ENCODE results near the gene HCRTR1.

The HCRTR1 gene

DNA sequence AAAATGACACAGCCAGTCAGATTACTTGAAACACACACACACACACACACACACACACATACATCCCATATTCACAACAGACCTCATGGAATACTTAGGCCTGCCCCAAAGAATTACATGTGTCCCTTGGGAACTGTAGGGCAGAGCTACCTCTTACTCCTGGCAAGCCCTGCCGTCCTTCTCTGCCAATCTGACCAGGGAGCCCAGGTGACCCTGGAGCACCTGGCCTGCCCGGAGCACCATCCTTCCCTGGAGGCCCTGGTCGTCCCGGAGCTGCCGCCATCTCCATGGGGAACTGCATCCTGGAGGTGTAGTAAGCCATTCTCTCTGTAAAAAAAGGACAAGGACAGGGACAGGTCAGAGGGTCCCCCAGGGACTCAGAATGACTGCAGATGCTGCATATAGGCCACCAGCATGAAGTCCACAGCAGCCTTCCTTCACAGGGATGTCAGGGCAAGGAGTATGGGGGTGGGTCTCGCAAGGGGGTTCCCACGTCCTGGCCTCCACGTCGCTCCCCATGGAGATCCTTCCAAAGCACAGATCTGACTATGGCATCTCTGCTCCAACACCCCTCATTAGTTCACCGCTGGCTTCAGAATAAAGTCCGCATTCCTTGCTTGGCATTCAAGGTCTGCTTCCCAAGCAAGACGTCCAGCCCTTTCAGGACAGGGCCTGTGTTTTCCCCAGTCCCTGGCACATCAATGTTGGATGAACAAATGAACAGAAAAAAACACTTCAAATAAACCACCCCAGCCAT lies 36.4 kb downstream of the HCRTR1 start (continued):
- TF ChIP-seq ZNF621 (tag by site-specific recombination; IDR thresholded peaks at IDR 0.05) (no peak), ZNF157 (tag by site-specific recombination; IDR thresholded peaks at IDR 0.05) (no peak), ZNF654 (tag by site-specific recombination; IDR thresholded peaks at IDR 0.05; ENCODE audit: low read depth) (no peak), ZBTB17 (tag by site-specific recombination; IDR thresholded peaks at IDR 0.05) (no peak), ZNF514 (tag by site-specific recombination; IDR thresholded peaks at IDR 0.05) (no peak), ZNF175 (tag by site-specific recombination; IDR thresholded peaks at IDR 0.05) (no peak), GLIS1 (tag by site-specific recombination; IDR thresholded peaks at IDR 0.05) (no peak)

- CTCF ChIA-PET, result interaction anchor here (3.6 kb wide), 1 partner anchor 135 kb away, joined by 11 read pairs; no protein-coding TSS in a partner anchor
- TF ChIP-seq KLF1 (tag by site-specific recombination; IDR thresholded peaks at IDR 0.05), result no peak
- no peak for TF ChIP-seq IKZF3 (tag by site-specific recombination; IDR thresholded peaks at IDR 0.05)
- no peak for TF ChIP-seq ZNF169 (tag by site-specific recombination; IDR thresholded peaks at IDR 0.05)
- TF ChIP-seq ZXDB (tag by site-specific recombination; IDR thresholded peaks at IDR 0.05), result no peak
- no peak for TF ChIP-seq ZNF555 (tag by site-specific recombination; conservative IDR thresholded peaks at IDR 0.05)
- no peak for TF ChIP-seq BCL11B (tag by site-specific recombination; IDR thresholded peaks at IDR 0.05; ENCODE audit: low read depth)
- TF ChIP-seq ZBTB49 (tag by site-specific recombination; IDR thresholded peaks at IDR 0.05; ENCODE audit: low read depth), result no peak
- TF ChIP-seq ZNF707 (tag by site-specific recombination; IDR thresholded peaks at IDR 0.05), result no peak
- no peak for TF ChIP-seq SP3 (tag by site-specific recombination; IDR thresholded peaks at IDR 0.05)
- TF ChIP-seq ZSCAN5A (tag by site-specific recombination; IDR thresholded peaks at IDR 0.05), result no peak
- TF ChIP-seq ZNF585B (tag by site-specific recombination; IDR thresholded peaks at IDR 0.05), result no peak
- TF ChIP-seq ZNF311 (tag by site-specific recombination; IDR thresholded peaks at IDR 0.05; ENCODE audit: borderline replicate concordance), result no peak
- Histone ChIP-seq H3K9me3 (ENCODE audit: control insufficient read depth, insufficient read depth, low read depth, low read length) (no peaks in the 10 kb centered on the region), H3K4me3 (ENCODE audit: low read depth, low read length) (no peak overlapping the region), H3K36me3 (ENCODE audit: control insufficient read depth in 2 of 2, insufficient read depth in 1 of 2, low read length in 2 of 2) (no peaks in the 10 kb centered on the region), H3K4me1 (ENCODE audit: control insufficient read depth, insufficient read depth, low read length) (no peaks in the 10 kb centered on the region), H3K27ac (ENCODE audit: extremely low read depth, low read depth, low read length) (no peak overlapping the region)
- POLR2A ChIA-PET, result interaction anchor here (0.7 kb wide), 1 partner anchor 14 kb away, joined by 6 read pairs; no protein-coding TSS in a partner anchor
Observed at GRCh38 chr1:31654474-31654776, 36.9 kb downstream of the HCRTR1 start.

DNA sequence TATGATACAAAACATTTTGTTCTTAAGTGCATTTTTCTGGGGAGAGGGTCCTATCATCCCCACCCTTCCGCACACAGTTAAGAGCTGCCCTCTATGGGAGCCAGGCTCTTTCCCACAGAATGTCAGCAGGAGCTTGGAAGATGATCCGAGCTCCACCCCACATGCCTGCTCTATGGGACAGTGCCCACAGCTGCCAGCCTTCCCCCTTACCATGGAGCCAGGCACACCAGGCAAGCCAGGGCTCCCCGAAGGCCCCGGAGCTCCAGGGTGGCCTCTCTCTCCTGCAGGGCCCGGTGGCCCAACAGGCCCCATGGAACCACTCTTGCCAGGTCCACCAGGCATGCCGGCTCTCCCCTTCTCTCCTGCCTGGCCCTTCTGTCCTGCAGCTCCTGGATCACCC lies 37.6 kb downstream of the HCRTR1 start:
- no peak overlapping the region for H3K27ac ChIP-seq (ENCODE audit: extremely low read depth, low read depth, low read length)
- ChIA-PET CTCF (interaction anchor here (0.6 to 0.7 kb wide), 2 partner anchors 445 to 1354 kb away, joined by 3 read pairs; no protein-coding TSS in a partner anchor), POLR2A (no interaction called here)
- H3K36me3 ChIP-seq (ENCODE audit: control insufficient read depth in 2 of 2, insufficient read depth in 1 of 2, low read length in 2 of 2), result no peaks in the 10 kb centered on the region
- H3K9me3 ChIP-seq (ENCODE audit: control insufficient read depth, insufficient read depth, low read depth, low read length), result no peaks in the 10 kb centered on the region
- TF ChIP-seq ZNF19 (tag by site-specific recombination; IDR thresholded peaks at IDR 0.05; ENCODE audit: low read depth), result no peak
- TF ChIP-seq ZIC2 (tag by site-specific recombination; IDR thresholded peaks at IDR 0.05), result 0 out of 2 replicates have a peak, but pooled peaks have one; percentile 9
- H3K4me1 ChIP-seq (ENCODE audit: control insufficient read depth, insufficient read depth, low read length), result no peaks in the 10 kb centered on the region
- H3K4me3 ChIP-seq (ENCODE audit: low read depth, low read length), result no peak overlapping the region

All from HEK293 (cell line).